Measurements from ENCODE around the gene RAET1E. TPM values are rescaled to one million over a fixed set of nuclear protein-coding genes. Genes with fewer than 3 reads are reported as not detected.
"Not testable (repeated sequence)": the region's sequence is repeated elsewhere in the genome, so short reads cannot be mapped to it uniquely, and the experiment has no call there.

Gene RAET1E
- total RNA-seq, 2 experiments from 2014 or later: not detected

DNA sequence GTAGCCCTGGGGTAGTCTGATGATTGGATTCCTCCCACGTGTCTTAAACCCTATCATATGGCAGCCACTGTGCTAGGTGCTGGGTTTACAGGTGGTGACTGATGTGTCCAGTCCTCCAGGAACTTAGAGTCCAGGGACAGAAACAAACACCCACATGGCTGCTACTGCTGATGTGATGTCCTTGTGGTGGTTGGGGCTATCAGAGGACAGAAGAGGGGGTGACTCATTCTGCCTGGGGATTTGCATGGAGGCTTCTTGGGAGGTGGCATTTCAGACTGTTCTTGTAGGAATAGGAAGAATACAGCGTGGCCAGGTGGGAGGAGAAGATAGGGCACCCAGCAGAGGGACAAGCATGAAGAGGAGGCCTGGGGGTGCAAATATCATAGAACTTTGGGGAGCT is 15.2 kb upstream of the RAET1E start:
- peaks cover 10% of the 10 kb centered on the region for H3K27me3 Mint-ChIP-seq
- ChIA-PET CTCF (no interaction called here), POLR2A (no interaction called here)
- DNase-seq: no peak
- H3K36me3 Mint-ChIP-seq (ENCODE audit: low read depth): peaks cover under 1% of the 10 kb centered on the region
- no peak overlapping the region for H3K4me3 Mint-ChIP-seq
- no peaks in the 10 kb centered on the region for H3K4me1 Mint-ChIP-seq
- peaks cover 7% of the 10 kb centered on the region for H3K9me3 Mint-ChIP-seq
- H3K27ac Mint-ChIP-seq: no peak overlapping the region

DNA sequence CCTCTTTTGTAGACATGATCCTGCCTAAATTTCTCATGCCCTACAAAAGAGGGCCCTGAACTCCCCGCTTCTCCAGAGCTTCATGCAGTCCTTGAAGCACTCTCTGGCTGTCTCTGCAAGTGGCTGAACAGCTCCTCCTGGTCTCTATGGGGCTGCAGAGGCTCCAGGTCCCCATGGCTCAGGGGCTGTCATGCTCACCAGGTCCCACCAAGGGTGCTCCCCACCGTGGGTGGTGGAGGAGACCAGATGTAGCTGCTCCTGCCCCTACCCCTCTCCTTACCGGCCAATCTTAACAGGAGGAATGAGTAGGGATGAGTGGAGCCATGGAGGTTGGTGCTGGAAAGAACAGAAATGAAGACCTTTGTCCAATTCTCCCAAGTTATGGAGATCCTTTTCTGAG is 14.8 kb upstream of the RAET1E start:
- CTCF ChIA-PET; H3K27ac Mint-ChIP-seq; DNase-seq; H3K36me3 Mint-ChIP-seq (ENCODE audit: low read depth); H3K4me3 Mint-ChIP-seq; H3K4me1 Mint-ChIP-seq; POLR2A ChIA-PET: not testable (repeated sequence)
- peaks cover 11% of the 10 kb centered on the region for H3K27me3 Mint-ChIP-seq
- H3K9me3 Mint-ChIP-seq: peaks cover 11% of the 10 kb centered on the region

DNA sequence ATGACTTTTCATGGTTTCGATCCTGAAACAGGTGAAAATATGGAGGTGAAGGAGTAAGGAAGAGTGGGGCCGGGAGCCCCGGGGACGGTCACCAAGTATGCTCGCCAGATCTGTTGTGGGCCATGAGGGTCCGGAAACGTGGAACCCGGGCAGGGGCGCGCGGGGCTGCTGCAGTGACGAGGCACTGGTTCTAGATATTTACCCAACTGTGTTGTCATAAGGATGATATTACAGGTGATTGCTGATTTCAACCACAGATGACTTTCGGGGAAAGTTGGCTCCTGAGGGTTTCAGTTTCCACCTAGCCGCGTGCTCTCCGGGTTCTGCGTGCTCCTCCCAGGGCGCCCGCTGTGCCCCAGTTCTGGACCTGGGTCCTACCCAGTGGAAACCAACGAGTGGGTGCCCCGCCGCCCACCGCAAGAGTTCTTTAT is 12.8 kb upstream of the RAET1E start:
- H3K9me3 Mint-ChIP-seq: peaks cover 15% of the 10 kb centered on the region
- peaks cover 11% of the 10 kb centered on the region for H3K27me3 Mint-ChIP-seq
- DNase-seq: no peak
- ChIA-PET POLR2A (no interaction called here), CTCF (no interaction called here)
- no peak overlapping the region for H3K4me3 Mint-ChIP-seq
- peak overlapping the region; percentile 63 for H3K27ac Mint-ChIP-seq
- H3K36me3 Mint-ChIP-seq (ENCODE audit: low read depth): peaks cover 3% of the 10 kb centered on the region
- no peaks in the 10 kb centered on the region for H3K4me1 Mint-ChIP-seq

DNA sequence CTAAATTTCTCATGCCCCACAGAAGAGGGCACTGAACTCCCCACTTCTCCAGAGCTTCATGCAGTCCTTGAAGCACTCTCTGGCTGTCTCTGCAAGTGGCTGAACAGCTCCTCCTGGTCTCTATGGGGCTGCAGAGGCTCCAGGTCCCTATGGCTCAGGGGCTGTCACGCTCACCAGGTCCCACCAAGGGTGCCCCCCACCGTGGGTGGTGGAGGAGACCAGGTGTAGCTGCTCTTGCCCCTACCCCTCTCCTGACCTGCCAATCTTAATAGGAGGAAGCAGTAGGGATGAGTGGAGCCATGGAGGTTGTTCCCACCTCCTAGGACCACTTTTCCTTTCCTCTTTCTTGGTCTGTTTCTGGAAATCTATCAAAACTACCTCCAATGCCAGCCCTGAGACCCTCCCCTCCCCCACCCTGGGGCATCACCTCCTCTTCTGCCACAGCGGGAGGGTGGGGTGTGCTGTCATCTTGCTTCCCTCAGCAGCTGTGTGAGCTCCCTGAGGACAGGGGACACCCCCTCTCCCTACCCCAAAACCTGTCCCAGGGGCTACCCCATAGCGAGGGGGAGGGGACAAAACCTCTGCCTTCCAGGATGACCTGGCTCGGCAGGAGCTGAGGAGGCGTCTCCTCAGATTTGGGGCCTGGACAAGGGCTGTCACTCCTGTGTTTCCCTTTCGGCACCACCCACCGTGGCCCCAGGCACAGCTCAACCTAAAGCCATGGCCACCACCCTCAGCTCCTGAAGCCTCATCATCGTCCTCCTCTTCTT is 12.0 kb upstream of the RAET1E start:
- peaks cover 15% of the 10 kb centered on the region for H3K9me3 Mint-ChIP-seq
- H3K4me3 Mint-ChIP-seq: no peak overlapping the region
- no peak for DNase-seq
- H3K27me3 Mint-ChIP-seq: peaks cover 11% of the 10 kb centered on the region
- peaks cover 3% of the 10 kb centered on the region for H3K36me3 Mint-ChIP-seq (ENCODE audit: low read depth)
- POLR2A ChIA-PET: no interaction called here
- no peak overlapping the region for H3K27ac Mint-ChIP-seq
- CTCF ChIA-PET: no interaction called here
- no peaks in the 10 kb centered on the region for H3K4me1 Mint-ChIP-seq

DNA sequence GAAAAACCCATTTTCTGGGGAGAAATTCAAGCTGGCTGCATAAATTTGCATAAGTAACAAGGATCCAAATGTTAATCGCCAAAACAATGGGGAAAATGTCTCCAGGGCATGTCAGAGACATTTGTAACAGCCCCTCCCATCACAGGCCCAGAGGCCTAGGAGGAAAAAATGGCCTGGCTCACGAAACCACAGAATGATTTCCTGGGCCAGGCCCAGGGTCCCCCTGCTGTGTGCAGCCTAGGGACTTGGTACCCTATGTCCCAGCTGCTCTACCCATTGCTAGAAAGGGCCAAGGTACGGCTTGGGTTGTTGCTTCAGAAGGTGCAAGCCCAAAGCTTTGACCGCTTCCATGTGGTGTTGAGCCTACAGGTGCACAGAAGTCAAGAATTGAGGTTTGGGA is 10.6 kb upstream of the RAET1E start:
- DNase-seq; H3K4me1 Mint-ChIP-seq; H3K27ac Mint-ChIP-seq; POLR2A ChIA-PET; H3K27me3 Mint-ChIP-seq; CTCF ChIA-PET; H3K36me3 Mint-ChIP-seq (ENCODE audit: low read depth); H3K4me3 Mint-ChIP-seq: not testable (repeated sequence)
- peaks cover 15% of the 10 kb centered on the region for H3K9me3 Mint-ChIP-seq

DNA sequence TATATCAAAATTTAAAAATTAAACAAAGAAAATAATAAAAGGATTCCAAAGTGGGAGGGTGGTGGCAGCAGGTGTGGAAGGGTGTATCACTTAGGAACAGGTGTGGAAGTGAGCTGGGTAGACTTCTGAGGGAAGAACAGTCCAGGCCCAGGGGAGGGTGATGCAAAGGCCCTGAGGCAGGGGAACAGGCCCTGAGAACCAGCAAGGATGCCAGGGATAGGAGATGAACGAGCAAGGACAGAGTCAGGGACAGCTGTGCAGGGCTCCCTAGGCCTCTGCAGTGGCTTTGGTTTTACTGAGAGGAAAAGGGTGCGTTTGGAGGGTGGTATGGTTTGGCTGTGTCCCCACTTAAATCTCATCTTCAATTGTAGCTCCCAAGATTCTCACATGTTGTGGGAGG is 9.4 kb upstream of the RAET1E start:
- Mint-ChIP-seq H3K4me3 (no peak overlapping the region), H3K4me1 (no peaks in the 10 kb centered on the region), H3K27me3 (peaks cover 8% of the 10 kb centered on the region), H3K36me3 (ENCODE audit: low read depth) (peaks cover 3% of the 10 kb centered on the region), H3K27ac (no peak overlapping the region), H3K9me3 (peaks cover 15% of the 10 kb centered on the region)
- DNase-seq: no peak
- POLR2A ChIA-PET: no interaction called here
- CTCF ChIA-PET: interaction anchor here (2.4 kb wide), 1 partner anchor 10 kb away, joined by 6 read pairs; no protein-coding TSS in a partner anchor

DNA sequence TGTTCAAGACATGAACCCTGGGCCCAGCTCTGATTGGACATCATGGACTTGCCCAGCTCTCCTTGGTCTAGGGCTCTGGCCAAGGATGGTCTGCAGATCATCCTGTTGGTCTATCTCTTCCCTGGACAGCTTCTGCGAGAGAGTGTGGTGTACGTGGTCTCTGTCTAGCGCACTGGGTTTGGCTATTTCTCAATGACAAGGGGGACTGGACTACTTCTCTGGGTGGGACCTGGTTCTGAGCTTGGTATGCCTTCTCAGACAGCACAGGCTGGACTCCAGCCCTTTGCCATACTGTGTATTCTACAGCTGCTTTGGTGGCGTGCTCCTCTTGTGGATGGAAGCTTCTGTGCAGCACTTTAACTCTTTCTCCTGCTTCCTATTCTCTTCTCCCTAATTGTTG is 8.5 kb upstream of the RAET1E start:
- no peaks in the 10 kb centered on the region for H3K4me1 Mint-ChIP-seq
- peaks cover 7% of the 10 kb centered on the region for H3K27me3 Mint-ChIP-seq
- CTCF ChIA-PET: interaction anchor here (0.6 to 2.4 kb wide), 5 partner anchors 10 to 87 kb away, joined by 3 to 6 read pairs (median 3); no protein-coding TSS in a partner anchor

DNA sequence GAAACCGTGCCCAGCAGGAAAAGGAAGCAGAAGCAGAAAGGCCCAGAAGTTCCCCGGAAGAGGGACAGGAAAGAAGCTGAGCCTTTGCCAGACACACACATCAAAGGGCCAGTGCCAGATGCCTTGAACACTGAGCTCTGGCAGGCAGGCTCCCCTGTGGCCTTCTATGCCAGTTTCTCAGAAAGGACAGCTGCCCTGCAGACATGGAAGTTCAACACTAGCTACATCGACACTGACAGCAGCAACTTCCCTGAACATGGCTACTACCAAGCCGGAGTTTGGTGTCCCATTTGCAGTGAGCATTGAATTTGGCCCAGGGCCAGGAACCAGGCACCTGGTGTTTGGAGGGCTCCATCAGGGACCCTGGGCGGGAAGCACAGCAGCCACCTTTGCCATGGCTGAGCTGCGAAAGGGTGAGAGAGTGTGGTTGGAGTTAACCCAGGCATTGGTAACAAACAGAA is 8.0 kb upstream of the RAET1E start:
- H3K9me3 Mint-ChIP-seq: peaks cover 15% of the 10 kb centered on the region
- H3K27ac Mint-ChIP-seq: no peak overlapping the region
- no peaks in the 10 kb centered on the region for H3K4me1 Mint-ChIP-seq
- ChIA-PET CTCF (interaction anchor here (0.6 to 2.4 kb wide), 8 partner anchors 9 to 216 kb away, joined by 3 to 6 read pairs (median 3); no protein-coding TSS in a partner anchor), POLR2A (no interaction called here)
- H3K27me3 Mint-ChIP-seq: peaks cover 5% of the 10 kb centered on the region
- H3K36me3 Mint-ChIP-seq (ENCODE audit: low read depth): peaks cover 3% of the 10 kb centered on the region
- H3K4me3 Mint-ChIP-seq: no peak overlapping the region
- DNase-seq: no peak

More for the DNA sequence above, 8.5 kb upstream of the RAET1E start:
- no peak for DNase-seq
- Mint-ChIP-seq H3K36me3 (ENCODE audit: low read depth) (peaks cover 3% of the 10 kb centered on the region), H3K4me3 (no peak overlapping the region), H3K9me3 (peaks cover 15% of the 10 kb centered on the region), H3K27ac (no peak overlapping the region)
- POLR2A ChIA-PET: no interaction called here

DNA sequence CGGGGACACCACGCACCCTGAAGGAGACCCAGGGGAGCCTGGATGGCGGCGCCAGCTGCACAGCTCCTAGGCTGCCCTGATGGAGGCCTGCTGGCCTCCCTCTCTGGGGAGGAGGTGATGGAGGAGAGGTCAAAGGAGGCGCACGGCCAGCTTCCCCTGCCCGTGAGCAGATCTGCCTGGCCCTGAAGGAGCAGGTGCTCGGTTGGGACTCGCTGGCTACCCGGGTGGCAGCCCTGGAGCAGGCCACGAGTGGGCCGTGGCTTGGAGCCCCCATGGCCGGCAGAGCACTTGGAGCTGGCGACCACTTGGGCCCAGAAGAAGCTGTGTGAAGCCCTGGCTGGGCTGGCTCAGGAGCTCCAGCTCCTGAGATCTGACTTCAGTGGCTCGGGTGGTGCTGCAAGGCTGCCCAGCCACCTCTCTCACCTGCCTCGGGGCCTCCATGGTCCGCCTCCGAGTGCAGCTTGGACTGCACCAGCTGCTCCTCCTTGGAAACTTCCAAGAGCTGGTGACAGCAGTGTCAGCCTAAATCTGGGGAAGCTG is 7.5 kb upstream of the RAET1E start:
- Mint-ChIP-seq H3K27me3 (peaks cover 5% of the 10 kb centered on the region), H3K27ac (no peak overlapping the region), H3K36me3 (ENCODE audit: low read depth) (peaks cover 3% of the 10 kb centered on the region), H3K9me3 (peaks cover 15% of the 10 kb centered on the region), H3K4me3 (no peak overlapping the region), H3K4me1 (no peaks in the 10 kb centered on the region)
- no peak for DNase-seq
- ChIA-PET CTCF (interaction anchor here (0.6 to 2.4 kb wide), 7 partner anchors 9 to 216 kb away, joined by 3 to 6 read pairs (median 3); no protein-coding TSS in a partner anchor), POLR2A (no interaction called here)

DNA sequence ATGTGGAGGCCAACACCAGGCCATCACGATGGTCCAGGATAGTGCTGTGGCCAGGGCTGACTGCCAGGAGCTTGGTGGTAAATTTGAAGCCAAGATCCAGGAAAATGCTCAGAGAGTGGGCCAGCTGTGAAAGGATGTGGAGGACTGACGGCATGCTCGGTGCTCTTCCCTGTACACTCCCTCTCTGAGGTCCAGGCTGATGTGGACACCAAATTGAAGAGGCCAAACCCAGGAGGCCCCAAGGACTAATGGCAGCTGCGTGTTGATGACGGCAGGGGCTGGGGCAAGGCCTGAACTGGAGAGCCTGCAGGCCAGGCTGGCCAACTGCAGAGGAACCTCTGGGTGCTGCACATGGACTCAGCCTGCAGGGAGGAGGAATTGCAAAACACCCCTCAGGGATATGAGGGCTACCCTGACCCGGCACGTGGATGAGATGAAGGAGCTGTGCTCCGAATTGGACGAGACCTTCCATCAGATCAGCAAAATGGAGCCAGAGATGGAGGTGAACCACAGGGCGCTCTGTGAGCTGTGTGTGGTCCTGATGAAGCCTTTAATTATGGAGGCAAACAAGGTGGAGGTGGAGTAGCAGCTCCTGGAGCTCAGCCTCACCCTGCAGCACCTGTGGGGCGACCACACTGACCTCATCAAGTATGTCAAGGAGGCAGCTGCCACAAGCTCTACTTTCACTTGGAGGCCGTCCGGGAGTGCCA is 6.9 kb upstream of the RAET1E start:
- peaks cover 5% of the 10 kb centered on the region for H3K27me3 Mint-ChIP-seq
- ChIA-PET POLR2A (no interaction called here), CTCF (interaction anchor here (1.1 to 2.4 kb wide), 5 partner anchors 8 to 70 kb away, joined by 3 to 6 read pairs (median 3); no protein-coding TSS in a partner anchor)
- H3K4me3 Mint-ChIP-seq: no peak overlapping the region
- peaks cover 3% of the 10 kb centered on the region for H3K36me3 Mint-ChIP-seq (ENCODE audit: low read depth)
- H3K27ac Mint-ChIP-seq: no peak overlapping the region
- H3K9me3 Mint-ChIP-seq: peaks cover 15% of the 10 kb centered on the region
- no peak for DNase-seq
- no peaks in the 10 kb centered on the region for H3K4me1 Mint-ChIP-seq

DNA sequence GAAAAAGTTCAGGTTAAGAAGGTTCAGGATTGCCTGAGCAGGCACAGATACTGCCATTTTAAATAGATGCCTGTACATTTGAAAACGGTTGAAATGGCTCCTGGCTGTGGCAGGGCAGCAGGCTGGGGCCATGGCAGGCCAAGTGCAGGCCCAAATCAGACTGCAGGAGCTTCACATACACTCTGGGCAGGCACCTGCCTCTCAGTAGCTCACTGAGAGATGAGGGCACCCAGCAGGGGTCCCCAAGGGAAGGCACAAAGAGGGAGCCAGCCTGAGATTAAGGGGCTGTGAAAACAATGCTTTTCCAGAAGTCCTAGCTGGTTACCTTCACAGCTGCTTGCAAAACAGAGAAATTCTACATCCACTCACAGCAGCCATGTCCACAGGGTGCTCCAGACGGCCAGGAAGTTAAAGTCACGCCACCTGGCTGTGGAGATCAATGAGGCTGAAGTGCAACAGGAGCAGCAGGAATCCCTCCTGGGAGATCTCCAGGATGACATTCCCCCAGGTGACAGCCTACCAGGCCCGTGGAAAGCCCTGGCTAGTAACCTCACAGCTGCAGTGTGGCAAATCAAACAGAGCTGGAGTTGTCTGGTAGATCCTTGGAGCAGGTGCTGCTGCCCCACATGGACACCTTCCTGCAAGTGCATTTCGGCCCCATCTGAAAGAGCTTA is 6.2 kb upstream of the RAET1E start:
- no peaks in the 10 kb centered on the region for H3K4me1 Mint-ChIP-seq
- H3K36me3 Mint-ChIP-seq (ENCODE audit: low read depth): peaks cover 3% of the 10 kb centered on the region
- no peak overlapping the region for H3K27ac Mint-ChIP-seq
- no peak for DNase-seq
- peaks cover 5% of the 10 kb centered on the region for H3K27me3 Mint-ChIP-seq
- ChIA-PET CTCF (interaction anchor here (1.0 to 1.1 kb wide), 2 partner anchors 64 to 80 kb away, joined by 3 read pairs; no protein-coding TSS in a partner anchor), POLR2A (no interaction called here)
- no peak overlapping the region for H3K4me3 Mint-ChIP-seq
- peaks cover 11% of the 10 kb centered on the region for H3K9me3 Mint-ChIP-seq

DNA sequence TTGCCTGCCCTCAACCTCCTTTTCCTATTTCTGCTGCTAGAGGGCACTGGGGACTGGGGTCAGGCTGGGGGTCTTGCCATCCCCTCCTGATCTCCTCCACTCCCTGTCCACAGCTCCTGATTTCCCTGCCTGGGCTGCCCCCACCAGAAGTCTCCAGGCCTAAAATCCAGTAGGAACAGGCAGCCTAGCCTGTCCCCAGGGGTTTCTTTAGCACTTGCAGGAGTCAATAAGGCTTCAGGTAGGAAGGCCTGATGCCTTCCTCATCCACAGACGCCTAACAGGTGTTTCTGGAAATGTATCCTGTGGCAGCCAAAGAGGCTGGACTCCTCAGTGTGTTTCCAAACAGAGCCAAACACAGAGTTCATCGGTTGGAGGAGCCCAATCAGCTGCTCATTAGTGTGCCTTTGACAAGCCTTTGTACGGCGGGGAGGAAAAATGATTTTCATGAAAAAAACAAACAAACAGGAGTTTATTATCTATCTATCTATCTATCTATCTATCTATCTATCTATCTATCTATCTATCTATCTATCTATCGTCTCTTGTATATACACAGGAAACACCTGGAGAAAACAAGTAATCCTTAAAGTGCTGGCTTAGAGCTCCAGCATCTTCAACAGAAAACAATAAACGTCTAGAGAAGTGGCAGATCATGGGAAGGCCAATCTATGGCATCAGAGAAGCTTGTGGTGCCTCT is 3.7 kb upstream of the RAET1E start:
- Mint-ChIP-seq H3K36me3 (ENCODE audit: low read depth) (no peaks in the 10 kb centered on the region), H3K4me1 (peaks cover 1% of the 10 kb centered on the region), H3K4me3 (no peak overlapping the region), H3K27me3 (peaks cover 3% of the 10 kb centered on the region), H3K27ac (no peak overlapping the region), H3K9me3 (no peaks in the 10 kb centered on the region)
- no peak for DNase-seq
- CTCF ChIA-PET: interaction anchor here (1.3 kb wide), 1 partner anchor 38 kb away, joined by 3 read pairs; no protein-coding TSS in a partner anchor
- POLR2A ChIA-PET: no interaction called here

Data from activated CD4-positive, alpha-beta T cell treated with anti-CD3 and anti-CD28 coated beads, Interleukin-2, amount 10 ng/mL, durations not matched to agents 7 days and 5 days (primary cell).